Measurements from ENCODE around the gene AURKA. TPM values are rescaled to one million over a fixed set of nuclear protein-coding genes. Genes with fewer than 3 reads are reported as not detected.
A peak's percentile ranks its signal among the peaks of the same experiment; 100 is the strongest.

Gene AURKA
- total and polyA plus RNA-seq, 11 donors, result 2.2 to 19.5 (median 6.3) TPM

DNA sequence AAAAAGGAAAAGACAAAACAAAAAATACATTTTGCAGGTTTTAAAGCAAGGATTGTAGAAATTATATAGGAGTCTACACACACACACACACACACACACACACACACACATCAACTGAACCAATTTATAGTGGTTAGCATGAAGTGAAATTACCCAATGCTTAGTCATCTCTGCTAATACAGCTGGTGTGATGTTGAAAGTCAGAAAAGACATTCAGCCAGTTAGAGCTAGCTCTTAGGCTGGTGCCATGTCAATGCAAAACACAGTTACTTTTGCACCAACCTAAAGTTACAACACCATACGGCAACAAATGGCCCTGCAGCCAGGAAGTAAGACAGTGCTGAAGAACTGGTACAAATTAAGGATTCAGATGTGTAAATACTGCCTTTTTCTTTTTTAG, 18.1 kb downstream of the AURKA start:
- intact Hi-C loops (cut with DNase I), result no loop called here
- Histone ChIP-seq H3K4me3 (no peak overlapping the region), H3K4me1 (peaks cover 0 to 13% (median 0%) of the 10 kb centered on the region in 12 donors), H3K27ac (peak overlapping the region in 1 of 12 donors; percentile 51), H3K27me3 (no peaks in the 10 kb centered on the region), H3K9me3 (no peaks in the 10 kb centered on the region), H3K36me3 (peaks cover 0 to 48% (median 3%) of the 10 kb centered on the region in 9 donors)
- TF ChIP-seq, protein P1, sequence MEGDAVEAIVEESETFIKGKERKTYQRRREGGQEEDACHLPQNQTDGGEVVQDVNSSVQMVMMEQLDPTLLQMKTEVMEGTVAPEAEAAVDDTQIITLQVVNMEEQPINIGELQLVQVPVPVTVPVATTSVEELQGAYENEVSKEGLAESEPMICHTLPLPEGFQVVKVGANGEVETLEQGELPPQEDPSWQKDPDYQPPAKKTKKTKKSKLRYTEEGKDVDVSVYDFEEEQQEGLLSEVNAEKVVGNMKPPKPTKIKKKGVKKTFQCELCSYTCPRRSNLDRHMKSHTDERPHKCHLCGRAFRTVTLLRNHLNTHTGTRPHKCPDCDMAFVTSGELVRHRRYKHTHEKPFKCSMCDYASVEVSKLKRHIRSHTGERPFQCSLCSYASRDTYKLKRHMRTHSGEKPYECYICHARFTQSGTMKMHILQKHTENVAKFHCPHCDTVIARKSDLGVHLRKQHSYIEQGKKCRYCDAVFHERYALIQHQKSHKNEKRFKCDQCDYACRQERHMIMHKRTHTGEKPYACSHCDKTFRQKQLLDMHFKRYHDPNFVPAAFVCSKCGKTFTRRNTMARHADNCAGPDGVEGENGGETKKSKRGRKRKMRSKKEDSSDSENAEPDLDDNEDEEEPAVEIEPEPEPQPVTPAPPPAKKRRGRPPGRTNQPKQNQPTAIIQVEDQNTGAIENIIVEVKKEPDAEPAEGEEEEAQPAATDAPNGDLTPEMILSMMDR (IDR thresholded peaks at IDR 0.05), result no peak
- no peak for TF ChIP-seq POLR2A (IDR thresholded peaks at IDR 0.05)
- peak in 3 of 4 donors; percentile 11 to 74 (median 36) for ATAC-seq
- DNase-seq, result no peak
- WGBS, 4 donors, result 81 to 97% (median 89%) methylated on average over 1 of the region's 1 CpG

DNA sequence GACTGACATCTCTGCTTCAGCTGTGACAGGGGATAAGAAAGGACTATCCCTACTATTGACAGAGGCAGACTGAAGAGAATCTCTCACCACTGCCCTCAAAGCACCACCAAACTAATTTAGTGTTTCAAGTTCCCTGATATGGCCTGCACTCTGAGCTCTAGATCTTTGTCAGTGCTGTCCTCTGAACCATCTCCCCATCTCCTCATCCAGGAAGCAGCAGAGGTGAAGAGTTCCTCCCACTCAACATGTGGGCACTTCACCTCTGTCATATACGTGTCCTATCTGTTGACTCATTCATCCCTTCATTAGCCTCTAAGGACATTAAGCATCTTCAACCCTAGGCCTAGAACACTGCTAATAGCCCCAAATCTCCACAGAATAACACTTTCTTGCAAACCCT, 19.2 kb downstream of the AURKA start:
- intact Hi-C loops (cut with DNase I), result no loop called here
- H3K27me3 ChIP-seq, result no peaks in the 10 kb centered on the region
- no peaks in the 10 kb centered on the region for H3K9me3 ChIP-seq
- H3K36me3 ChIP-seq, result peaks cover 0 to 40% (median 11%) of the 10 kb centered on the region in 9 donors
- peaks cover 0 to 13% (median 0%) of the 10 kb centered on the region in 12 donors for H3K4me1 ChIP-seq
- DNase-seq (no peak), ATAC-seq (no peak)
- TF ChIP-seq, protein P1 (IDR thresholded peaks at IDR 0.05), result no peak
- H3K4me3 ChIP-seq, result no peak overlapping the region
- WGBS, 4 donors, result 53 to 94% (median 59%) methylated on average over 1 of the region's 1 CpG
- H3K27ac ChIP-seq, result no peak overlapping the region

DNA sequence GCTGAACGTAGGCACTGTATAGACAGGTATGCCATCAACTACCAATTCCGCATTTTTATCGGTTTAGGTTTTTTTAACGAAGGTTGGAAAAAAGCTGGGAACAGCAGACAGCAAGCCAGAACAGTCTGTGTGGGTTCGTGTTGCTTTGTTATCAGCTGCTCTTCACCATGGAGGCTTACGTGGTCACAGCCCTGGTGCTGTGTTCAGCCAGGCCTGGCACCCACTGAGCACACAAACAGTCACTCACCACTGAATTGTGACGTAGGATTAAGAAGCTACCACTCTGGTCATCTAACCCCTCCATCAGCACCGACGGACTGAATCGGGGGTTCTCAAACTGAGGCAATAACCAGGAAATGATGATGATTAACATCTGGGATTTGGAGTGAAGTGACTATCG, 20.0 kb downstream of the AURKA start:
- peaks cover 0 to 13% (median 0%) of the 10 kb centered on the region in 12 donors for H3K4me1 ChIP-seq
- peaks cover 0 to 48% (median 19%) of the 10 kb centered on the region in 9 donors for H3K36me3 ChIP-seq
- 77 to 79% (median 78%) methylated on average over 11 of the region's 11 CpGs for WGBS, 4 donors
- TF ChIP-seq, protein P1 (IDR thresholded peaks at IDR 0.05), result no peak
- no peak for TF ChIP-seq POLR2A (IDR thresholded peaks at IDR 0.05)
- no peaks in the 10 kb centered on the region for H3K9me3 ChIP-seq
- intact Hi-C loops (cut with DNase I), result no loop called here
- no peak overlapping the region for H3K4me3 ChIP-seq
- H3K27ac ChIP-seq, result no peak overlapping the region
- no peak for DNase-seq
- no peaks in the 10 kb centered on the region for H3K27me3 ChIP-seq
- ATAC-seq, result peak; percentile 54 to 66 (median 62)

DNA sequence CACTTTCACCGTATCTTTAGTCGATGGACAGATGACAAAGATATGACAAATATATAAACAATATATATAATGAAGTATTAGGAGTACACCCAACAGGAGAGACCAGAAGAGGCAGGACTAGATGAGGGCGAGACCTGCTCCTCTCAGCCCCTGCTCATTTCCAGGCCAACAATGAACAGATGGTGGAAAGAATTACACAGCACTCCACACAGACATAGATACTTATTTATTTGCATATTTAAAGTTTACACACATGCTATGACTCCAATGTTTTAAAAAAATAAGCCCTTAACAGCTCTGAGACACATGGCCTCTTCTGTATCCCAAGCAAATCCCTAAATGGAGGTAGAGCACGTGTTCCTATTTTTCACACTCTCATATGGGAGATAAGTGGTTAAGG, 22.8 kb downstream of the AURKA start:
- Histone ChIP-seq H3K9me3 (no peaks in the 10 kb centered on the region), H3K36me3 (peaks cover 0 to 67% (median 43%) of the 10 kb centered on the region in 9 donors), H3K4me3 (no peak overlapping the region), H3K27me3 (no peaks in the 10 kb centered on the region), H3K4me1 (peaks cover 0 to 3% (median 0%) of the 10 kb centered on the region in 12 donors), H3K27ac (no peak overlapping the region)
- 82 to 87% (median 85%) methylated on average over 4 of the region's 4 CpGs for WGBS, 4 donors
- TF ChIP-seq, protein P1 (IDR thresholded peaks at IDR 0.05), result no peak
- no peak for TF ChIP-seq POLR2A (IDR thresholded peaks at IDR 0.05)
- intact Hi-C loops (cut with DNase I), result no loop called here
- DNase-seq (no peak), ATAC-seq (no peak)
